Activated naive CD8-positive, alpha-beta T cell (primary cell): Measurements from ENCODE around the gene SKAP1.

Experiments
- H3K27ac Mint-ChIP-seq: one replicate; pipeline ENCODE4 v1.8.0; 2021; ENCODE audit warnings: mixed read lengths
- H3K27me3 Mint-ChIP-seq: one replicate; pipeline ENCODE4 v1.8.0; 2021; ENCODE audit warnings: mixed read lengths
- H3K36me3 Mint-ChIP-seq: one replicate; pipeline ENCODE4 v1.8.0; 2021; ENCODE audit warnings: mixed read lengths
- H3K4me1 Mint-ChIP-seq: one replicate; pipeline ENCODE4 v1.8.0; 2021; ENCODE audit warnings: low read depth, mixed read lengths
- H3K4me3 Mint-ChIP-seq: one replicate; pipeline ENCODE4 v1.8.0; 2021; ENCODE audit warnings: mild to moderate bottlenecking, mixed read lengths
- H3K9me3 Mint-ChIP-seq: one replicate; pipeline ENCODE4 v1.8.0; 2021; ENCODE audit warnings: low read depth, mixed read lengths

SKAP1 gene

DNA sequence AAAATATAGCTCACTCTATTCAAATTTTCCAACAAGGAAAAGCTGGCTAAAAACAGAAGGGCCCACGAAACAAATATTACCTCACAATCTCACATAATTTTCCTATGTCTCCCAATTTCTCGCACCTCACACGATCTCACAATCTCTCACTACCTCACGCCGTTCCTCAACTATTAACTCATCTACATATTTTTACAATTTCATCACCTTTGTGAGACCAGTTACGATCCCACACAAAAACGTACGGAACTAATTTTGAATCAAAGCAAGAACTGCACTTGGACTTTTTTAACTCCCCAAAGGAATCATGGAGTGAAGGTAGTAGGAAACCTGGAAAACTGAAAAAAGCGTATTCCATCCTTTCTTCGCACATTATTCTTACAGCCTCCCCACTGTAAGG is 329.9 kb downstream of the SKAP1 start:
- H3K9me3 Mint-ChIP-seq, result no peaks in the 10 kb centered on the region
- H3K27ac Mint-ChIP-seq, result no peak overlapping the region
- H3K4me3 Mint-ChIP-seq, result peak overlapping the region; percentile 95
- H3K36me3 Mint-ChIP-seq, result no peaks in the 10 kb centered on the region
- H3K27me3 Mint-ChIP-seq, result no peaks in the 10 kb centered on the region
- peaks cover 32% of the 10 kb centered on the region for H3K4me1 Mint-ChIP-seq

DNA sequence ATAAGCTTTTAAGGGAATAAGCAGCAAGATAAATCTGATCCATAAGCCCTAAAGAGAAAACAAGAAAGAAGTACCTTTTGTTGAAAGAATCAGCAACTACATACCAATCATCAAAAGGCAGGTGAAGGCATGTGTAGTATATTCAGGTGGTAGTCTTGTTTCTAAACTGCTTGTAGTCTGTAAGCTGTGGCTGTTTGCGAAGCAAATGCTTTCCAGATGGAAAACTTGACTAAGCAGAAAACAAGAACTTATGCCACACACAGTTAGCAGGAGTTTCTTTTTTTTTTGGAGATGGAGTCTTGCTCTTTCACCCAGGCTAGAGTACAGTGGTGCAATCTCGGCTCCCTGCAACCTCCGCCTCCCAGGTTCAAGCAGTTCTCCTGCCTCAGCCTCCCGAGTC is 334.4 kb downstream of the SKAP1 start:
- H3K27ac Mint-ChIP-seq, result no peak overlapping the region
- no peaks in the 10 kb centered on the region for H3K27me3 Mint-ChIP-seq
- no peaks in the 10 kb centered on the region for H3K9me3 Mint-ChIP-seq
- H3K36me3 Mint-ChIP-seq, result no peaks in the 10 kb centered on the region
- H3K4me1 Mint-ChIP-seq, result peaks cover 15% of the 10 kb centered on the region
- H3K4me3 Mint-ChIP-seq, result no peak overlapping the region

DNA sequence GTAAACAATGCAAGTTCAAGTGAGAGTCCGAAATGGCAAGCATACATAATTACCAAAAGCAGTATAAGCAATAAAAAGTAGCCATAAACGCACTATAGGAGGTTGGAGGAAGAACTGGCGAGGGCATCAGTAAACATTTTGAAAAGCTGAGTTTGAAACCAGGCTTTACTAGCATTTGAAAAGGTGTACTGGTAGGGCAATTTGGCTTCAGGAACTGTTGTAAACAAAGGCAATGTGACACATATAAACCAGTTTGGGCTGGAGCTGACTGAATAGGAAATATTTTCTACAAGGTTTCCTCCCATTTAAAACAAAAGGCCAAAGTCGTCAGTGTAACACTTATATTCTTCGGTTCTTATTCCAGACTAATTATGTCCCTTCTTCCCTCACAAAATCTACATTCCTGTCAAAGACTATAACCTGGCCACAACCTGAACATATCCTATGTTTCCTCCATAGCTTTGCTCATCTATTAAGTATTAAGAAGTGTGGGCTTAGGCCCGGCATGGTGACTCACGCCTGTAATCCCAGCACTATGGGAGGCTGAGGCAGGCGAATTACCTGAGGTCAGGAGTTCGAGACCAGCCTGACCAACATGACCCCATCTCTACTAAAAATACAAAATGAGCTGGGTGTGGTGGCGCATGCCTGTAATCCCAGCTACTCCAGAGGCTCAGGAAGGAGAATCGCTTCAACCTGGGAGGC is 336.5 kb downstream of the SKAP1 start:
- Mint-ChIP-seq H3K9me3 (no peaks in the 10 kb centered on the region), H3K4me1 (peaks cover 12% of the 10 kb centered on the region), H3K36me3 (no peaks in the 10 kb centered on the region), H3K27ac (no peak overlapping the region), H3K27me3 (no peaks in the 10 kb centered on the region), H3K4me3 (no peak overlapping the region)

DNA sequence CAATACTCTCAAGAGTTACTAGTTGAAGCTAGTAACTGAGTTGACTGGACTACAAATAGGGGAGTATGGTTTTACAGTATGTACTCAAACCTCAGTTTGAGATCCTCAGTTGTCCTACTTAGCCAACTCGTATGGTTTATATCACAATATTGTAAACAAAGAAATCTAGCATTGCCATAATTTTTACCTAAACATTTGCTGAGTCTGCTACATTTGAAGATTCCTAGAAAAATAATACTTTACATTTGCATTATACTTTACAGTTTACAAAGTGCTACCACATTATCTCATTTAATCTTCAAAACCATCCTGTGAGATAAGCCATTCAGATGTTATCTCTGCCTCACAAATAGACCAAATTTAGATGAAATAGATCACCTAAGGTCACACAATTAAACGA is 345.1 kb downstream of the SKAP1 start:
- H3K4me1 Mint-ChIP-seq, result peaks cover 20% of the 10 kb centered on the region
- no peaks in the 10 kb centered on the region for H3K9me3 Mint-ChIP-seq
- no peaks in the 10 kb centered on the region for H3K36me3 Mint-ChIP-seq
- H3K4me3 Mint-ChIP-seq, result no peak overlapping the region
- no peak overlapping the region for H3K27ac Mint-ChIP-seq
- H3K27me3 Mint-ChIP-seq, result no peaks in the 10 kb centered on the region
